HG03108 (cell line): ENCODE results near the gene DCLK2.

ENCODE experiments used
- ATAC-seq: cut with Tn5 transposase; IDR thresholded peaks from one replicate; pipeline ENCODE4 v1.9.1; 2021; ENCODE audit warnings: moderate library complexity; ENCODE audit not compliant: unreplicated experiment

Gene DCLK2

GRCh38 chr4:150115851-150116250, 37.6 kb downstream of the DCLK2 start:
- ATAC-seq: no peak

- ATAC-seq: no peak
Observed at GRCh38 chr4:150116506-150116905, 38.3 kb downstream of the DCLK2 start.

- ATAC-seq: no peak
Observed at GRCh38 chr4:150117094-150117493, 38.8 kb downstream of the DCLK2 start.

GRCh38 chr4:150117629-150118028, 39.4 kb downstream of the DCLK2 start:
- ATAC-seq: no peak

- no peak for ATAC-seq
Observed at GRCh38 chr4:150119492-150119891, 41.2 kb downstream of the DCLK2 start.

- no peak for ATAC-seq
Observed at GRCh38 chr4:150123087-150123486, 44.8 kb downstream of the DCLK2 start.

GRCh38 chr4:150123796-150124677, 45.8 kb downstream of the DCLK2 start:
- ATAC-seq: no peak

GRCh38 chr4:150126201-150126863, 48.1 kb downstream of the DCLK2 start:
- no peak for ATAC-seq

- no peak for ATAC-seq
Observed at GRCh38 chr4:150126864-150127203, 48.6 kb downstream of the DCLK2 start.

GRCh38 chr4:150127757-150128156, 49.5 kb downstream of the DCLK2 start:
- ATAC-seq: no peak

GRCh38 chr4:150130933-150131332, 52.7 kb downstream of the DCLK2 start:
- no peak for ATAC-seq

GRCh38 chr4:150131581-150132228, 53.5 kb downstream of the DCLK2 start:
- no peak for ATAC-seq

GRCh38 chr4:150133605-150134004, 55.4 kb downstream of the DCLK2 start:
- no peak for ATAC-seq

GRCh38 chr4:150135134-150135772, 57.0 kb downstream of the DCLK2 start:
- ATAC-seq: no peak

- no peak for ATAC-seq
Observed at GRCh38 chr4:150136036-150136435, 57.8 kb downstream of the DCLK2 start.

GRCh38 chr4:150136481-150136880, 58.2 kb downstream of the DCLK2 start:
- ATAC-seq: no peak

- ATAC-seq: no peak
Observed at GRCh38 chr4:150139297-150139865, 61.1 kb downstream of the DCLK2 start.

- no peak for ATAC-seq
Observed at GRCh38 chr4:150140774-150141400, 62.6 kb downstream of the DCLK2 start.

- ATAC-seq: no peak
Observed at GRCh38 chr4:150141756-150142155, 63.5 kb downstream of the DCLK2 start.

- no peak for ATAC-seq
Observed at GRCh38 chr4:150142831-150143230, 64.6 kb downstream of the DCLK2 start.
